Astrocyte of the hippocampus (primary cell): ENCODE results near the gene ANAPC2.

Experiments used
- DNase-seq: peaks from one replicate; pipeline ENCODE4 v3.0.0; 2011; ENCODE audit warnings: low read depth, low spot score

The ANAPC2 gene

GRCh38 chr9:137216188-137216965 lies 28.0 kb upstream of the ANAPC2 start:
- DNase-seq, result no peak

- DNase-seq, result no peak
Measured at GRCh38 chr9:137215196-137215986, 27.0 kb upstream of the ANAPC2 start.

- DNase-seq, result no peak
Measured at GRCh38 chr9:137214620-137215019, 26.3 kb upstream of the ANAPC2 start.

GRCh38 chr9:137213160-137214060 lies 25.1 kb upstream of the ANAPC2 start:
- DNase-seq, result no peak

GRCh38 chr9:137212520-137212919 lies 24.2 kb upstream of the ANAPC2 start:
- DNase-seq, result no peak

- no peak for DNase-seq
Measured at GRCh38 chr9:137211532-137211931, 23.2 kb upstream of the ANAPC2 start.

GRCh38 chr9:137206602-137207001 lies 18.2 kb upstream of the ANAPC2 start:
- DNase-seq, result no peak

- DNase-seq, result peak; percentile 95
Measured at GRCh38 chr9:137205126-137206069, 17.0 kb upstream of the ANAPC2 start, which contains the start of the genes NDOR1 and TMEM203. Gene NDOR1 (plus strand): TSS chr9:137205700. CDS start chr9:137205778, 78 bp downstream. Gene TMEM203 (minus strand): TSS chr9:137205648. CDS start chr9:137205414, 234 bp downstream.

- no peak for DNase-seq
Measured at GRCh38 chr9:137204731-137205125, 16.4 kb upstream of the ANAPC2 start.

GRCh38 chr9:137202966-137203365 lies 14.6 kb upstream of the ANAPC2 start:
- DNase-seq, result no peak

GRCh38 chr9:137201205-137201868 lies 13.0 kb upstream of the ANAPC2 start:
- no peak for DNase-seq

- peak; percentile 100 for DNase-seq
Measured at GRCh38 chr9:137200311-137201204, 12.2 kb upstream of the ANAPC2 start, which contains the start of gene TPRN. Gene TPRN (minus strand): TSS chr9:137200741. CDS start chr9:137200711, 30 bp downstream.

- DNase-seq, result peak; percentile 52
Measured at GRCh38 chr9:137199411-137200121, 11.2 kb upstream of the ANAPC2 start.

- DNase-seq, result no peak
Measured at GRCh38 chr9:137198902-137199283, 10.5 kb upstream of the ANAPC2 start.

- DNase-seq, result peak; percentile 43
Measured at GRCh38 chr9:137198051-137198901, 9.9 kb upstream of the ANAPC2 start.

- no peak for DNase-seq
Measured at GRCh38 chr9:137195525-137196220, 7.3 kb upstream of the ANAPC2 start.

- no peak for DNase-seq
Measured at GRCh38 chr9:137194909-137195308, 6.5 kb upstream of the ANAPC2 start.
